Mucosa of descending colon (tissue), 3 donors: ENCODE measurements around the gene MRPL40. TPM values are rescaled to one million over a fixed set of nuclear protein-coding genes. Genes with fewer than 3 reads are reported as not detected.

Experiments
- ATAC-seq: fragments of 200-7000 bp; cut with Tn5 transposase; one replicate; pipeline ENCODE4 v1.9.1; 2020; ENCODE audit warnings: mild to moderate bottlenecking, moderate library complexity
- DNase-seq, 3 donors: peaks; one replicate each; pipeline ENCODE4 v3.0.0-alpha.2; 2020
- H3K36me3 ChIP-seq: fragments of 200-600 bp; one replicate; pipeline ENCODE4 v1.8.0; 2021; ENCODE audit warnings: low read depth, mild to moderate bottlenecking
- H3K4me1 ChIP-seq: fragments of 200-600 bp; one replicate; pipeline ENCODE4 v1.8.0; 2021; ENCODE audit warnings: low read depth, mild to moderate bottlenecking
- H3K4me3 ChIP-seq: fragments of 200-600 bp; one replicate; pipeline ENCODE4 v1.8.0; 2021; ENCODE audit warnings: mild to moderate bottlenecking
- H3K9me3 ChIP-seq: fragments of 200-600 bp; one replicate; pipeline ENCODE4 v1.8.0; 2021; ENCODE audit warnings: mild to moderate bottlenecking
- intact Hi-C, 2 donors: fragments of 100-400 bp; cut with DNase I in 1 of 2; cut with micrococcal nuclease in 1 of 2; formaldehyde crosslinking; loops; one replicate each; pipeline versions ENCODE4 v1.11.0 to v1.11.1; 2022; cut with DNase I, micrococcal nuclease
- total RNA-seq, 3 donors: library from RNA; stranded (reverse); fragmentation: NEBNext Ultra II Directional in 2 of 3; extraction: Animal tissue kit (Norgen Biotek cat#: 25700) in 2 of 3; gene quantifications; one replicate each; pipeline versions ENCODE4 v1.2.1 to v1.2.4, GENCODE V29; 2021 to 2023
- TF ChIP-seq, protein P1 (sequence below): fragments of 200-600 bp; IDR thresholded peaks from one replicate; pipeline ENCODE4 v1.8.0; 2022; ENCODE audit warnings: antibody characterized with exemption, mild to moderate bottlenecking
- donor health status: DM: no; HTN: no; CAD: no; lungs with moderate emphysema.
- donor health status: DM: no; HTN: no; CAD: no.
- donor health status: DM: no; HTN: yes; CAD: no.

MRPL40 gene
- total RNA-seq, 3 donors from 2014 or later, result 15.2 to 21.7 (median 19.0) TPM

DNA sequence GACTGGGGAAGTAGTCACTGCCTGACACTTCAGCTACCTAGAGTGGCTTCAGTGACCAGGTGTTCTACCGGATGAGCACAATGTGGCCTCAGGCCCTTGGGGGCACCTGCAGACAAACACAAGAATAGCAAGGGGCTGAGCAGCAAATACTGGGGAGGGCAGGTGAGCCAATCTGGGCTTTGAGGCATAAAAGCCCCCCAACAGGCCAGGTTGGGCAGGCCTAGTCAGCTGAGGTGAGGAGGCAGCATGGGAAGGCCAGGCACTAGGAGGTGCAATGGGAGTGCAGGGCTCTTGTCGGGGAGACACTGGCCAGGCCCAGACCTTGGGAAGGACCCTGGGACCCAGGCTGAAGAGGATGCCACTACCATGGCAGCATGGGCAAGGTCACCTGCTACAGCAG lies 37.7 kb downstream of the MRPL40 start:
- TF ChIP-seq, protein P1, sequence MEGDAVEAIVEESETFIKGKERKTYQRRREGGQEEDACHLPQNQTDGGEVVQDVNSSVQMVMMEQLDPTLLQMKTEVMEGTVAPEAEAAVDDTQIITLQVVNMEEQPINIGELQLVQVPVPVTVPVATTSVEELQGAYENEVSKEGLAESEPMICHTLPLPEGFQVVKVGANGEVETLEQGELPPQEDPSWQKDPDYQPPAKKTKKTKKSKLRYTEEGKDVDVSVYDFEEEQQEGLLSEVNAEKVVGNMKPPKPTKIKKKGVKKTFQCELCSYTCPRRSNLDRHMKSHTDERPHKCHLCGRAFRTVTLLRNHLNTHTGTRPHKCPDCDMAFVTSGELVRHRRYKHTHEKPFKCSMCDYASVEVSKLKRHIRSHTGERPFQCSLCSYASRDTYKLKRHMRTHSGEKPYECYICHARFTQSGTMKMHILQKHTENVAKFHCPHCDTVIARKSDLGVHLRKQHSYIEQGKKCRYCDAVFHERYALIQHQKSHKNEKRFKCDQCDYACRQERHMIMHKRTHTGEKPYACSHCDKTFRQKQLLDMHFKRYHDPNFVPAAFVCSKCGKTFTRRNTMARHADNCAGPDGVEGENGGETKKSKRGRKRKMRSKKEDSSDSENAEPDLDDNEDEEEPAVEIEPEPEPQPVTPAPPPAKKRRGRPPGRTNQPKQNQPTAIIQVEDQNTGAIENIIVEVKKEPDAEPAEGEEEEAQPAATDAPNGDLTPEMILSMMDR, result no peak
- H3K4me1 ChIP-seq, result no peaks in the 10 kb centered on the region
- ATAC-seq (no peak), DNase-seq (no peak)
- no peak overlapping the region for H3K4me3 ChIP-seq
- intact Hi-C loops, result no loop called here
- H3K9me3 ChIP-seq, result no peaks in the 10 kb centered on the region
- peaks cover 29% of the 10 kb centered on the region for H3K36me3 ChIP-seq

DNA sequence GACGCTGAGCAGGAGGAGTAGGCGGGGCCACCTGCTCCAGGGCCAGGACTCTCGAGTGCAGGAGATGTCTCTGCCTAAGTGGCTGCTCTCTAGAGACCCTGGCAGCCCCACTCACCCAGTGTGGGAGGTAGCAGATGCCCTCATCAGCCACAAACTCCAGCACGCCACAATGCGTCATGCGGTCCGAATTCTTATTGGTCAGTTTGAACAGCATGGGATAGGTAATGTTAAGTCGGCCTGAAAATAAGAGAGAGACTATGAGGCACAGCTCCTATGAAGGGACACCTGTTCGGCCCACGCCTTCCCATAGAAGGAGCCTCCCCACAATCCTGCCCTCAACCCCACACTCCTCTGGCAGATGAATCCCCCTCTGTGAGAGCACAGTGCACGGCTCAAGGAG lies 39.2 kb downstream of the MRPL40 start:
- TF ChIP-seq, protein P1, result no peak
- Histone ChIP-seq H3K9me3 (no peaks in the 10 kb centered on the region), H3K36me3 (peaks cover 20% of the 10 kb centered on the region), H3K4me1 (no peaks in the 10 kb centered on the region), H3K4me3 (no peak overlapping the region)
- intact Hi-C loops, result no loop called here
- no peak for DNase-seq
- no peak for ATAC-seq

DNA sequence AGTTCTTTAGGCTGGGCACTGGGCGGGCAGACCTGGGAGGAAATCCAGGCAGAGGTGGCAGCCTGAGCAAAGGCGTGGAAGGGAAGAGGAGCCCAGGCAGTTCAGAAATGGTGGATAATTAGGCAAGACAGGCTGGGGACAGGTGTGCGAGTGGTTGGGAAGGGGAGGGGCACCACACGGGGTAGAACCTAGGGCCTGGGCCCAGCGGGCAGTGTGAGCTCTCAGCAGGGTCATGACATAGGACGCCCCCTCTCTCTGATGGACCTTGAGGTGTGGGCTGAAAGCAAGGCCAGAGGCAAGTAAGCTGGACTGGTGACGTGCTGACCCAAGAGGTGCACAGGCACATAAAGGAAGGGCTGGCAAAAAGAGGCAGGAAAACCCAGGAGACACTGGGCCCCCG lies 39.9 kb downstream of the MRPL40 start:
- ATAC-seq, result no peak
- peaks cover 2% of the 10 kb centered on the region for H3K4me1 ChIP-seq
- peaks cover 16% of the 10 kb centered on the region for H3K36me3 ChIP-seq
- H3K9me3 ChIP-seq, result no peaks in the 10 kb centered on the region
- intact Hi-C loops, result no loop called here
- TF ChIP-seq, protein P1, result no peak
- no peak overlapping the region for H3K4me3 ChIP-seq
- DNase-seq, result no peak

DNA sequence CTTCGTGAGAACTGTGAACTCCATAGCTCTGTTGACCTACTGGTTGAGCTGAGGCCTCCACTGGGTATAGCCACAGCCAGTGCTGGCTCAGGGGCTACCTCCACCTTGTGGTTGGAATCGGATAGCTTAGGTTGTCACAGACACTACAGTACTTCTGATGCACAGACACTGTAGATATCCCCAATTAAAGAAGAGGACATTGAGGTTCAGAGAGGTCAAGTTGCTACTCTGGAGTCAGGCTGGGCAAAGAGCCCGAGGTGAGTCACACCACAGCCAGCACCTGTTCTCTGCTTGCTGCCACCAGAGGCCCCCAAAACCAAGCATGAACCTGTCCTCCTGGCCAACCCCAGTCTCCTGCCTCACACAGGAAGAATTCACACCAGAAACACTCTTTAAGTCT lies 41.2 kb downstream of the MRPL40 start:
- Histone ChIP-seq H3K9me3 (no peaks in the 10 kb centered on the region), H3K4me1 (peaks cover 10% of the 10 kb centered on the region), H3K4me3 (no peak overlapping the region), H3K36me3 (peaks cover 12% of the 10 kb centered on the region)
- TF ChIP-seq, protein P1, result no peak
- no peak for DNase-seq
- intact Hi-C loops, result no loop called here
- ATAC-seq, result no peak

DNA sequence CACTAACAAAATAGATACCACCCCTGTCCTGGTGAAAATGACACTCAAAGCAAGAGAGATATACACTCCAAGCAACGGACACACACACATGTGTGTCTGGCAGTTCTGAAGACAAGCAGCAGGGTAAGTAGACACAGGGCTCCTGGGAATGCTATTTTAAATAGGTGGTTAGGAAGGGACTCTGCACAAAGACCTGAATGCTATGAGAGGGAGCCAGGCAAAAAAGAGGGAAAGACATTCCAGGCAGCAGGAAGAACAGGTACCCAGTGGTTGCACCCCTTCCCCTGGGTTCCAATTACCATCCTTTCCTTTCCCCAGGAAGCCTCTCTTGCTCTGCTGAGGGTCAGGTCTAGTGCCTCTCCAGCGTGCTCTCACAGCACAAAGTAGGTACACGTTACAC lies 43.7 kb downstream of the MRPL40 start:
- DNase-seq (no peak), ATAC-seq (no peak)
- no peaks in the 10 kb centered on the region for H3K9me3 ChIP-seq
- peaks cover 13% of the 10 kb centered on the region for H3K4me1 ChIP-seq
- H3K36me3 ChIP-seq, result peaks cover 12% of the 10 kb centered on the region
- TF ChIP-seq, protein P1, result no peak
- intact Hi-C loops, result no loop called here
- H3K4me3 ChIP-seq, result no peak overlapping the region
